GM12878 (cell line): ENCODE data around the gene AGBL1.
"Not testable (repeated sequence)": the region's sequence is repeated elsewhere in the genome, so short reads cannot be mapped to it uniquely, and the experiment has no call there.

Experiments used
- EP300 ChIP-seq, 2 experiments: fragments of 150-350 bp in 1 of 2; IDR thresholded peaks; 2 replicates each; pipeline ENCODE4 v1.6.1; 2011 to 2012; ENCODE audit warnings: low read depth in 2 of 2, low read length in 2 of 2, borderline replicate concordance in 1 of 2, improper control_type of control experiment in 1 of 2, inconsistent platforms in 1 of 2; ENCODE audit not compliant: control insufficient read depth in 1 of 2
- MXI1 ChIP-seq: fragments of 150-350 bp; IDR thresholded peaks from 2 replicates; pipeline ENCODE4 v1.6.1; 2011; ENCODE audit warnings: low read depth, mild to moderate bottlenecking, inconsistent platforms, low read length, improper control_type of control experiment
- NR2C2 ChIP-seq: IDR thresholded peaks from 2 replicates; pipeline ENCODE4 v1.6.1; 2011; ENCODE audit warnings: borderline replicate concordance, low read depth; ENCODE audit not compliant: control insufficient read depth, insufficient read length
- POLR2AphosphoS5 ChIP-seq: IDR thresholded peaks from 2 replicates; pipeline ENCODE4 v1.6.1; 2011; ENCODE audit warnings: mild to moderate bottlenecking, low read length, inconsistent platforms
- TF ChIP-seq, protein P1 (sequence below), 3 experiments: IDR thresholded peaks in 2 of 3; conservative IDR thresholded peaks in 1 of 3; 2 replicates each; pipeline ENCODE4 v1.5.1; 2011; ENCODE audit warnings: low read depth in 3 of 3, low read length in 3 of 3, mild to moderate bottlenecking in 3 of 3, control low read depth in 2 of 3, moderate library complexity in 2 of 3, inconsistent platforms in 1 of 3, mixed read lengths in 1 of 3; ENCODE audit not compliant: control insufficient read depth in 2 of 3, insufficient read depth in 1 of 3; ENCODE audit errors: extremely low read depth in 1 of 3
- TF ChIP-seq, protein P2 (sequence below): IDR thresholded peaks from 2 replicates; pipeline ENCODE4 v1.6.1; 2011; ENCODE audit warnings: borderline replicate concordance, low read depth, mild to moderate bottlenecking, moderate library complexity, mixed read lengths, low read length; ENCODE audit not compliant: insufficient read depth; ENCODE audit errors: extremely low read length

GRCh38 chr15:87042619-87043018 is 962.9 kb downstream of the AGBL1 start:
- not testable (repeated sequence) for TF ChIP-seq MXI1; POLR2AphosphoS5; NR2C2; EP300 (IDR thresholded peaks at IDR 0.05; ENCODE audit: borderline replicate concordance in 1 of 2, control insufficient read depth in 1 of 2, low read depth in 2 of 2, low read length in 2 of 2)
- TF ChIP-seq, protein P1, sequence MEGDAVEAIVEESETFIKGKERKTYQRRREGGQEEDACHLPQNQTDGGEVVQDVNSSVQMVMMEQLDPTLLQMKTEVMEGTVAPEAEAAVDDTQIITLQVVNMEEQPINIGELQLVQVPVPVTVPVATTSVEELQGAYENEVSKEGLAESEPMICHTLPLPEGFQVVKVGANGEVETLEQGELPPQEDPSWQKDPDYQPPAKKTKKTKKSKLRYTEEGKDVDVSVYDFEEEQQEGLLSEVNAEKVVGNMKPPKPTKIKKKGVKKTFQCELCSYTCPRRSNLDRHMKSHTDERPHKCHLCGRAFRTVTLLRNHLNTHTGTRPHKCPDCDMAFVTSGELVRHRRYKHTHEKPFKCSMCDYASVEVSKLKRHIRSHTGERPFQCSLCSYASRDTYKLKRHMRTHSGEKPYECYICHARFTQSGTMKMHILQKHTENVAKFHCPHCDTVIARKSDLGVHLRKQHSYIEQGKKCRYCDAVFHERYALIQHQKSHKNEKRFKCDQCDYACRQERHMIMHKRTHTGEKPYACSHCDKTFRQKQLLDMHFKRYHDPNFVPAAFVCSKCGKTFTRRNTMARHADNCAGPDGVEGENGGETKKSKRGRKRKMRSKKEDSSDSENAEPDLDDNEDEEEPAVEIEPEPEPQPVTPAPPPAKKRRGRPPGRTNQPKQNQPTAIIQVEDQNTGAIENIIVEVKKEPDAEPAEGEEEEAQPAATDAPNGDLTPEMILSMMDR (IDR thresholded peaks at IDR 0.05 in 2 of 3, conservative IDR thresholded peaks at IDR 0.05 in 1 of 3; ENCODE audit: control insufficient read depth in 2 of 3, extremely low read depth in 1 of 3, insufficient read depth in 1 of 3, low read depth in 3 of 3, low read length in 3 of 3), result not testable (repeated sequence)
- TF ChIP-seq, protein P2, sequence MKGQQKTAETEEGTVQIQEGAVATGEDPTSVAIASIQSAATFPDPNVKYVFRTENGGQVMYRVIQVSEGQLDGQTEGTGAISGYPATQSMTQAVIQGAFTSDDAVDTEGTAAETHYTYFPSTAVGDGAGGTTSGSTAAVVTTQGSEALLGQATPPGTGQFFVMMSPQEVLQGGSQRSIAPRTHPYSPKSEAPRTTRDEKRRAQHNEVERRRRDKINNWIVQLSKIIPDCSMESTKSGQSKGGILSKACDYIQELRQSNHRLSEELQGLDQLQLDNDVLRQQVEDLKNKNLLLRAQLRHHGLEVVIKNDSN, result not testable (repeated sequence)
